K562 (cell line): Measurements from ENCODE around the gene KRTAP5-7. TPM values are rescaled to one million over a fixed set of nuclear protein-coding genes. Genes with fewer than 3 reads are reported as not detected.

Experiments used
- CTBP1 ChIP-seq: fragments of 450-650 bp; IDR thresholded peaks from 2 replicates; pipeline ENCODE4 v1.6.1; 2016; ENCODE audit warnings: borderline replicate concordance
- CXXC5 ChIP-seq: fragments of 250-450 bp; sonication (Bioruptor Pico); IDR thresholded peaks from 2 replicates; pipeline ENCODE4 v1.8.0; 2022; ENCODE audit warnings: inconsistent platforms, mild to moderate bottlenecking, moderate library complexity
- FIP1L1 ChIP-seq: fragments of 200-400 bp; formaldehyde crosslinking; IDR thresholded peaks from 2 replicates; pipeline ENCODE4 v1.6.1; 2018; ENCODE audit warnings: mild to moderate bottlenecking, low read depth, low read length; ENCODE audit not compliant: poor library complexity, severe bottlenecking
- GABPB2 ChIP-seq: fragments of 250-450 bp; sonication (Bioruptor Pico); conservative IDR thresholded peaks from 2 replicates; pipeline ENCODE4 v1.5.1; 2021; ENCODE audit warnings: mild to moderate bottlenecking
- JUND ChIP-seq, 2 experiments: IDR thresholded peaks; 2 replicates in 1 of 2; 3 replicates in 1 of 2; pipeline ENCODE4 v1.6.1; 2011; ENCODE audit warnings: borderline replicate concordance in 2 of 2, low read depth in 2 of 2, low read length in 2 of 2, improper control_type of control experiment in 1 of 2, missing biosample characterization in 1 of 2, missing genetic modification characterization in 1 of 2, missing genetic modification reagents in 1 of 2
- KDM5B ChIP-seq: fragments of 200-600 bp; sonication (generic); IDR thresholded peaks from 2 replicates; pipeline ENCODE4 v1.6.1; 2012; ENCODE audit warnings: low read depth, mild to moderate bottlenecking, moderate library complexity, low read length, control low read depth, inconsistent platforms; ENCODE audit not compliant: insufficient replicate concordance
- MNT ChIP-seq, 2 experiments: fragments of 450-650 bp; conservative IDR thresholded peaks; 2 replicates each; pipeline ENCODE4 v1.6.1; 2017; ENCODE audit warnings: mild to moderate bottlenecking in 2 of 2, moderate library complexity in 2 of 2
- RCOR1 ChIP-seq, 2 experiments: IDR thresholded peaks; 2 replicates each; pipeline ENCODE4 v1.6.1; 2012; ENCODE audit warnings: low read depth in 2 of 2, low read length in 2 of 2, borderline replicate concordance in 1 of 2, improper control_type of control experiment in 1 of 2
- REST ChIP-seq, 2 experiments: fragments of 450-650 bp; formaldehyde crosslinking in 1 of 2; IDR thresholded peaks; 2 replicates each; pipeline versions ENCODE4 v1.4.0 to v1.6.1; 2014 to 2020; ENCODE audit warnings: mild to moderate bottlenecking in 2 of 2, borderline replicate concordance in 1 of 2, low read depth in 1 of 2
- STAT5A ChIP-seq: IDR thresholded peaks from 2 replicates; pipeline ENCODE4 v1.6.1; 2012; ENCODE audit warnings: low read length, inconsistent platforms, borderline replicate concordance
- ZEB2 ChIP-seq: fragments of 450-650 bp; IDR thresholded peaks from 2 replicates; pipeline ENCODE4 v1.6.1; 2016
- ZNF124 ChIP-seq: sonication (generic); formaldehyde crosslinking; IDR thresholded peaks from 2 replicates; pipeline ENCODE4 v1.8.1; 2022; ENCODE audit warnings: missing genetic modification reagents
- ZNF512 ChIP-seq: IDR thresholded peaks from 2 replicates; pipeline ENCODE4 v1.6.1; 2016; ENCODE audit warnings: missing genetic modification characterization, missing compliant biosample characterization
- ZNF586 ChIP-seq: fragments of 450-650 bp; formaldehyde crosslinking; conservative IDR thresholded peaks from 2 replicates; pipeline ENCODE4 v1.4.0; 2020; ENCODE audit warnings: mild to moderate bottlenecking, moderate library complexity
- ZNF695 ChIP-seq: fragments of 450-650 bp; formaldehyde crosslinking; IDR thresholded peaks from 2 replicates; pipeline ENCODE4 v1.4.0; 2020; ENCODE audit warnings: mild to moderate bottlenecking, moderate library complexity
- polyA plus RNA-seq, 8 experiments: library from polyadenylated mRNA; depleted of rRNA in 4 of 8; stranded (reverse) in 5 of 8; unstranded in 3 of 8; fragments of >200 nt; fragmentation: Nextera tagmentation in 2 of 8; fragmentation: Illumina TruSeq in 1 of 8; extraction: Ambion mirVana in 2 of 8; extraction: Trizol in 1 of 8; gene quantifications; 2 replicates each; pipeline versions ENCODE4 v1.2.1 to v1.2.3, GENCODE V29; 2011 to 2014; ENCODE audit warnings: inconsistent platforms in 1 of 8, missing spikeins in 1 of 8
- total RNA-seq, 7 experiments: library from RNA; depleted of rRNA in 6 of 7; stranded (reverse); fragments of >200 nt in 6 of 7; fragmentation: Illumina TruSeq in 2 of 7; extraction: Trizol in 2 of 7; gene quantifications; 2 replicates each; pipeline versions ENCODE4 v1.2.1 to v1.2.3, GENCODE V29; 2011 to 2021; ENCODE audit warnings: low replicate concordance in 1 of 7

KRTAP5-7 gene
- total and polyA plus RNA-seq, 9 of the 15 experiments (the other 6 are each of a cell fraction or from before 2014, with no cell fraction given): not detected

GRCh38 chr11:71563406-71563805 lies 36.3 kb downstream of the KRTAP5-7 start (continued):
- TF ChIP-seq REST (IDR thresholded peaks at IDR 0.05; ENCODE audit: borderline replicate concordance) (peak; percentile 30; the same call in 1 of the 2 replicates), REST (CRISPR knock-in tag; IDR thresholded peaks at IDR 0.05; ENCODE audit: low read depth) (no peak), JUND (IDR thresholded peaks at IDR 0.05; ENCODE audit: borderline replicate concordance, low read depth, low read length) (0 out of 2 replicates have a peak, but pooled peaks have one; percentile 11), JUND (tag; IDR thresholded peaks at IDR 0.05; ENCODE audit: borderline replicate concordance, low read depth, low read length) (no peak), FIP1L1 (no peak), RCOR1 (IDR thresholded peaks at IDR 0.05; ENCODE audit: borderline replicate concordance in 1 of 2, low read depth in 2 of 2, low read length in 2 of 2) (0 out of 4 replicates have a peak, but pooled peaks of 1 of the 2 experiments have one; percentile 33), KDM5B (no peak), MNT (conservative IDR thresholded peaks at IDR 0.05) (no peak), ZNF586 (CRISPR knock-in tag) (no peak), CTBP1 (peak; percentile 53; the same call in 1 of the 2 replicates), ZNF512 (peak; percentile 67; the same call in 1 of the 2 replicates), ZNF695 (CRISPR knock-in tag) (no peak), ZNF124 (no peak), ZEB2 (0 out of 2 replicates have a peak, but pooled peaks have one; percentile 16), CXXC5 (CRISPR knock-in tag) (no peak), GABPB2 (CRISPR knock-in tag) (no peak), STAT5A (no peak)
